GM18526 (cell line): ENCODE results near the gene TMEM169.

ENCODE experiments used
- POLR2A ChIP-seq: IDR thresholded peaks from 3 replicates; pipeline ENCODE4 v1.6.1; 2011; ENCODE audit not compliant: insufficient read length; ENCODE audit errors: extremely low read depth

Gene TMEM169, protein sequence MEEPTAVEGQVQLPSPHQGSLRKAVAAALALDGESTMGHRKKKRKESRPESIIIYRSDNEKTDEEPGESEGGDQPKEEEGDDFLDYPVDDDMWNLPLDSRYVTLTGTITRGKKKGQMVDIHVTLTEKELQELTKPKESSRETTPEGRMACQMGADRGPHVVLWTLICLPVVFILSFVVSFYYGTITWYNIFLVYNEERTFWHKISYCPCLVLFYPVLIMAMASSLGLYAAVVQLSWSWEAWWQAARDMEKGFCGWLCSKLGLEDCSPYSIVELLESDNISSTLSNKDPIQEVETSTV

DNA sequence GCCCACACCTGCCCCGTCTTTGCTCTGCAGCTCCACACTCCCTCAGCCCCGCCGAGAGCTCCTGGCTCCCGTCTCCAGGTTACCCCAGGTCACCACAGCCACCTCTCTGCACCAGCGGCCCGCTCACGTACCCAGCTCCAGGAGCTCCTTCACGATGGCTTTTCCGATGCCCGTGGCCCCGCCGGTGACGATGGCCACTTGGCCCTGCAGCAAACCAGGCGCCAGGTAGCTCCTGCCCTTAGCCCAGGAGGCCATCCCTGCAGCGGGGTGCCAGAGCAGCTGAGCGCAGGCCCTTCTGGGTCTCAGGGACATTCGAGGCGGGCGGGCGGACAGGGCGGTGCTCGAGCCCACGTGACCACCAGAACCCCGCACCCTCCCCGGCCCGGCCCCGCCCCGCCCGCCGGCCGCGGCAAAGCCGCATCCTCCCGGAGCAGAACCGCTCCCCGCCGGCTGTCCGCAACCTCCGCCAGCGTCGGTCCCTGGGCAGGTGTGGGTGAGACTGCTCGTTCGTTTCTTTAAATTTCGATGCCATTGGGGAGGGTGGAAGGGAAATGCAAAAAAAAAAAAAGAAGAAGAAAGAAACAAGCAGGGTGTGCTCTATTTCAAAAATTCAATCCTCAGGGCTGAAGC, at the start of gene TMEM169, which contains the start of gene PECR:
TSS of gene TMEM169 (plus strand) at position 433 of the 630 bp plus-strand sequence. CDS start 14,045 bp downstream, outside the sequence.
TSS of gene PECR (minus strand) at position 323 of the 630 bp plus-strand sequence. CDS start at position 255, 68 bp downstream.
- peak; percentile 81 for TF ChIP-seq POLR2A

DNA sequence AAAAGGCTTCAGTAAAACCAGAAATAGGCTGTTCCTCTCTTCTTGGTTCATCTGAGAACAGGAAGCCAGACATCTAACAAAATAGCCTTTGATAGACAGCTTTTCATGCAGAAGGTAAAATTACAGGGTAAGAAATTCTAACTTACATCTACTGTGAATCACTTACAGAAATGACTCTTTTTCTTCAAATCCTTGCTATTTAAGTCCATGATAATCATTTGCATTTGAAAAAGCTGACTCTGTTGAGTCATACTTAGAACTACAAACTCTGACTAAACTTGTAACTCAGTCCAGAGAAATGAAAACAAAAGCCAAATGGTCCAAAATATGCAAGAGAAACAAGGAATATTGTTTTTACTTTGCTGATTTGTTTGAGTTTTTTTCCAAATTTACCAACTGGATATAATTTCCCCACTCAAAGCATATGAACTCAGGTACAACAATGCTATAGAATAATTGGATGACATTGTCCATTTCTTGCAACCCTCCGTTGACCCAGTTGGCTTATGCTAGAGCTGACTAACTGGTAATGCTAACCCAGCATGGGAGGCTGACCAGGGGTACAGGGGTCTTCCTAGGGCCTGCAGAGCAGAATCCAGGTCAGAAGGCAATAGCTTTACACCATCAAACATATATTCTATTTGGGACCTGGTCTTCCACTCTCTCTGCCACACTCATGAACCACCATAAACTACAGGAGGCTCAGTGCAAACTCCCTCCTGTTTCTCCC, 49.6 kb upstream of the TMEM169 start:
- TF ChIP-seq POLR2A, result no peak

DNA sequence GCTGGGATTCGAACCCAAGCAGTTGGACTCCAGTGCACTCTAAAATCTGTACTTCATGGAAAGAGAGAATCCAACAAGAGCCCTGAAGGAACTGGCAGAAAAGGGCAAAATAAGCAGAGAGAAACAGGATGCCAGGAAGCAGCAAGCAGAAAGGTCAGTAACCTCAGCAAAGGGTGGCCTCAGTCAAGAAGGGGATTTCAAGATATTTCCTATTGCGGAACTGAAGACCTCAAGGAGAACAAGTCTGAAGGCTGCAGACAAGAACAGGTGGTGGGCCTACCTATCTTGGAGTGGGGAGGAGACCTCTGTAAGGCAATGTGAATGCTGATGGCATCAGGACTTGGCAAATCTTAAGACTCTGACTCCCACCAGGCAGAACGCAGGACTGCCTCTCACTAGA, 48.3 kb upstream of the TMEM169 start:
- no peak for TF ChIP-seq POLR2A

DNA sequence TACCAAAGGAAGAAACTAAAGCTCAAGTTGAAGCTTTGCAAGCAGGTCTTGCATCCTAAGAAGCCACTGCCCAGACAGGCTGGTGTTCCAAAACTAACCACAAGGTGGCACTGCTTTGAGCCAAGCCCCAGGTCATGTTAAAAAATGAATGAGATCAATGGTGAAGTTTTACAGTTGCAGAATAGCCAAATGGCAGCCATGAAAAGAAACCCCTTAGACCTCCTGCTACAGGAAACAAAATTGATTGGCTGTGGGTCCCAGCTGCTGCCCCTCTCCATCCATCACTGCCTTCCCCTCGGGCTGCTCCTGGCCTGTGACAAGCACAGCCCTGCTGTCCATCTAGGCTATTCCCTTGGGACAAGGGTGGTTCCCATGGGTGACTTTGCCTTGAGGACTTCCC, 47.7 kb upstream of the TMEM169 start:
- TF ChIP-seq POLR2A, result no peak

DNA sequence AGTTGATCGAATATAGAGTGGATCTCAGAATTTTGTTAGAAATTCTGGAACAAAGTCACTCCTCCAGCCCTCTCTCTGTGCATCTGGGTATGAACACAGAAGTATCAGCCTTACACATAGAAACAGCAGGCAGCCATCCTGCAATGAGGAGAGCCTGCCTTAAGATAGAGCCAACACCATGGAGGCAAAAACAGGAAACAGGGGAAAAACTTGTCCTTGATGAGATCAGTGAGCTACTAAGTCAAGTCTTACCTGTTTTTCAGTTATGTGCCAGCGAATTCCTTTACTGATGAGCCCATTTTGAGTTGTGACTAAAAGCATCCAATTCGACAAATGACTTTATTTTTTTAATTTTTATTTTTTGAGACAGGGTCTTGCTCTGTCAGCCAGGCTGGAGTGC, 41.8 kb upstream of the TMEM169 start:
- no peak for TF ChIP-seq POLR2A

DNA sequence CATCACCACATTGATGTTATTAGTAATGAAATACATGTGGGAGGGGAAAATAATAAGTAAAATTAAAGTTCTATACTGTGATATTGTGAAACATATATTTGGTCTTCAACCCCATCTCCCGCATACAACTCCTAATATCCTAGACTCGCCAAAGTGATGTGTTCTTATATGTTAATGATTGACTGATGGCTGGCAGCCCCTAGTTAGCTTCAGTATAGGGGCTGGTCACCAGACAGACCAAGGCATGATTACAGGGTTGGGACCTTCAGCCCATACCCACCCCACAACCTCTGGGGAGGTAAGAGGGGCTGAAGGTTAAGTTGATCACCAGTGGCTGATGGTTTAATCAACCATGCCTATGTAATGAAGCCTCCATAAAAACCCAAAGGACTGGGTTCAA, 40.3 kb upstream of the TMEM169 start:
- TF ChIP-seq POLR2A, result no peak

DNA sequence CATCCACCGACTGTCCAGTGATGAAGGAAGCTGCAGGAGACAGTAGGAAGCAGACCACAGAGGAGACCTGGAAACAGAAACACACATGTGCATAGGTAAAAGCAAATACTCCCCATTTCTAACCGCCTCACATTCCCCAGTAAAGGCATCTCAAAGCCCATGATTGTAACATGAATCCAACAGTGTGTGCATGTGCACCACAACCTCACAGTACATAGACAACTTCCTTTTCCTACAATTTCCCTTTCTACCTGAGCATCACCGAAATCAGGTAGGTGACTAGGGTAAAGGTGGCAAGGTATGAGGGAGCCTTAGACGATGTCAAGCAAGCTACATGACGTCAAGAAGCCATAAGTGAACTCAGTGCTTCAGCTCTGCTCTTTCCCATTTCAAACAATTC, 37.8 kb upstream of the TMEM169 start:
- TF ChIP-seq POLR2A, result no peak

DNA sequence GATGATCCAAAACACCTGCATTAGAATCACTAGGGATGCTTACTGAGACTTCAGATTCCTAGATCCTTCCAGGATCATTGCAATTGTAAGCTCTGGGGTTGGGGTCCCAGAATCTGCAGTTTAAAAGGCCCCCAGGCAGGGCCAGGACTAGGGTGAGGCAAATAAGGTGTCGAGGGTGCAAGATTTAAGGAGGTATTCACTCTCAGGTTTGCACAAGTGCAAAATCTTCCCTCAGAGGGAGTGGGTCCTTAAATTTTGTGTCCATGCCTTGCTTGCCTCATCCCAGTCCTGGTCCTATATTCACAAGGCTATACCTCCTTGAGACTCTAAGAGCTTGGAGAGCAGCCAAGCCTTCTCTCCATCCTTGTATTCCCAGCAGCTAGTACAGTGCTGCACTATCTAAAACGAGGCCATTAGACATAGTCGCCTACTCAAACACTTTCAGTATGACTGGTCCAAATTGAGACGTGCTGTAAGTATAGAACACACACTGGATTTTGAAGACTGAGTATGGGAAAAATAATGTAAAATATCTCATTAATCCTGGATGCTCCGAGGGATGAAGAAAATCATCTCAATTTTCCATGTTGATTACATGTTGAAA, 36.7 kb upstream of the TMEM169 start:
- TF ChIP-seq POLR2A, result no peak

DNA sequence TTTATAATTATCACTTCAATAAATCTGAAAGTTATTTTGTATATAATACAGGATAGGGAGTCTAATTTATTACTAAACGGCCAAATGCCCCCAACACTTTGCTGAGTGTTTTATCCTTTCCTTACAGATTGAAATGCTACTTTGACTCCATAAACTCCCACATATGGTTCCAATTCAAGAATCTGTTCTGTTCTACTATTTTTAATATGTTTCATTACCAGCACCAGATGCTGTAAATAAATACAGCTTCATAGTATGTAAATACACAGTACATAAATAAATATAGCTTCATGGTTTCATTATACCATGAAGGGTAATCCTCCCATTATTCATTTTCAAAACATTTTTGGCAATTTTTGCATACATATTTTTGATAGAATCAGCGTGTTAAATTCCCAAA, 34.3 kb upstream of the TMEM169 start:
- no peak for TF ChIP-seq POLR2A

DNA sequence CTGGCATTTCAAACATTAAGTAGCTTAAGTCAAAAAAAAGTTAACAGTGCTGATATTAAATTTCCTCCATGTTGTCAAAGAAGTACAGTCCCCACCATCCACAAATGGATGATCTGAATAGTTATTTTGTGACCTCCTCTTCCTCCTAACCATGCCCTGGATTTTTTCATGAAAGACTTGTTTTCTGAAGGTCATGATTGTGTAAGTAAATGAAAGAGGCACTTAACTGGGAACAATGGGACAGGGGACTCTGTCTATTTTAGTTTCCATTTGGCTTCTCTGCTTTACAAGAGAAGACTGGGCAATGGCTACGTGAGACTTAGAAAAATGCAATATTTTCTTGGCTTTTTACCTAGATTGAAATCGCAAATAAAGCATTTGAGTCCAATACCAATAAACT, 32.3 kb upstream of the TMEM169 start:
- TF ChIP-seq POLR2A, result no peak

DNA sequence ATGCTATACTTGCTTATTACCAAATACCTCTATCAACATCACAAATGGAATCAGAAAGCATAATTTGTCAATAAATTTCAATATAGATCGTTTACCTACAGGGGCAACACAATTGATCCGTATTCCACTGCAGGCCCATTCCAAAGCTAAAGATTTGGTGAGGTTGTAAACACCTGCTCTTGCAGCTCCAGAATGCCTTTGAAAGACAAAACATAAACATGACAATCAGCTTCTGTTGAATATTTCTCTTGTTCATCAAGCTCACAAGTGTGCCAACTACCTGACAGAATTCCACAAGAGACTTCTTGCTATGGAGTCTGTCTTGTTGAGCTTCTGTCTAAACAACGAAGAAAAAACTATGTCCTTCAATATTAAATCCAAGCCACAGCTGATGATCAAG, 30.4 kb upstream of the TMEM169 start:
- TF ChIP-seq POLR2A, result no peak

DNA sequence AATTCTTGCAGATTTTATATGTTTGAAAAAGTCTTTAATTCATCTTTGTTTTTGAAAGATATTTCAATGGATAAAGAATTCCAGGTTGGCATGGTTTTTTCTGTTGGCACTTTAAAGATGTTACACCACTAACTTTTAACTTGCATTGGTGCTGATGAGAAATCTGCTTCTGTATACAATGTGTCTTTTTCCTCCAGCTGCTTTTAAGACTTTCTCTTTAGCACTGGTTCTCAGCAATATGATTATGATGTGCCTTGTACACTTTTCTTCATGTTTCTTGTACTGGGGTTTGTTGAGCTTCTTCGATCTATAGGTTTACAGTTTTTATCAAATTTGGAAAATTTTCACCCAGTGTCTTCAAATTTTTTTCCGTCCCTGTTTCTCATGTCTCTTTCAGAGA, 29.3 kb upstream of the TMEM169 start:
- no peak for TF ChIP-seq POLR2A

DNA sequence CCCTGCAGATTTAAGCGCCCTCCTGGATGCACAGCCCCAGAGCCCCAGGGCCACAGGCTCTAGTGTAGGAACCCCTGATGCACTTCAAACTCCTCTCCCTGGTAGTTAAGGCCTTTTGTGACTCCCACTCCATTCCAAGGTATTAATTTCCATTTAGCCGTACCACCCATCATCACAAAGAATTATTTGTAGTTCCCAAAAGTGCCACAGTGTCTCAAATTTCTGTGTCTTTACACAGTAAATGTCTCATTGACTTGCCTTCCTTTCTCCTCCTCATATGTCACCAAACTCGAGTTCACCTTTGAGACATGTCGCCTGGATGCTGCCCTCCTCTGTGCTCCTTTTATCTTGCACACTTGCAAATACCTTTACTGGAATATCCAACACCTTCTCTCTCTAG, 26.0 kb upstream of the TMEM169 start:
- no peak for TF ChIP-seq POLR2A

DNA sequence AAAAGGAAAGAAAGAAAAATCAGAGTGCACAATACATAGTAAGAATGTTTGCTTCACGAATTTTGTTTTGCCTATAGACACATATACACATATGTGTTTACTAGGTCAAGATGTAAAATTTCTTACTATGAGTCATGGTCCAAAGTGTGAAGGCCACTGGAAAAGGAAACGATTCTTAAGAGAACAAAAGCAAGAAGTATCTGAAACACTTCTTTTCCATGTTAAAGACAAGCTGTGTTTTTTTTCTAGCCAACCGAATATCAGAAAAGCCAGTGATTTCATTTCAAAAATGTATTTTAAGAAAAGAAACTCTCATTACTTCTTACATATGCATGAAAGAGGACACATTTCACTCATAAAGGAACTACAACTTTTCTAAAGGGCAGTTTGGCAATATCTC, 25.0 kb upstream of the TMEM169 start:
- no peak for TF ChIP-seq POLR2A

DNA sequence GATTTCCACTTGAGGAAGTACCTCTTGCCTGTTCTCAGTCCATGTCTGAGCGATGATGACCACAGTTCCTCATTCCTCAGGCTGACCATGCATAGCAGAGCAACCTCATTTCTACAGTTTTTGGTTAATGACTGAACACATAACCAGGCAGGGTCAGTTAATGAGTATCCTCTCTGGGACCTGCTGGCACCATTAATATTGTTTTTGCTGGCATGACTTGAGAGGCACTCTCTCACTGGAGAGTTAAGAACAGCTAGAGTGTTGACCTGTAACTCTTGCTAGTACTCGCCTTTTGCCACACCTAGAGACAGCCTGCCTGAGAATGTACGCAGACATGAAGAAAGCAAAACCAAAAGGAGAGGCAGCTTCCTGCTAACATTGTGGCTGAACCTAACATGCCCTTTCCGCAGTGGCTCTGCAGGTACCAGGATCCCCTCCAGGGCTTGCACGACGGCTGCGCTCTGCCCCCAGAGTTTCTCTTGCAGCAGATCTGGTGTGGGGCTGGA, 24.0 kb upstream of the TMEM169 start:
- TF ChIP-seq POLR2A, result peak; percentile 47

DNA sequence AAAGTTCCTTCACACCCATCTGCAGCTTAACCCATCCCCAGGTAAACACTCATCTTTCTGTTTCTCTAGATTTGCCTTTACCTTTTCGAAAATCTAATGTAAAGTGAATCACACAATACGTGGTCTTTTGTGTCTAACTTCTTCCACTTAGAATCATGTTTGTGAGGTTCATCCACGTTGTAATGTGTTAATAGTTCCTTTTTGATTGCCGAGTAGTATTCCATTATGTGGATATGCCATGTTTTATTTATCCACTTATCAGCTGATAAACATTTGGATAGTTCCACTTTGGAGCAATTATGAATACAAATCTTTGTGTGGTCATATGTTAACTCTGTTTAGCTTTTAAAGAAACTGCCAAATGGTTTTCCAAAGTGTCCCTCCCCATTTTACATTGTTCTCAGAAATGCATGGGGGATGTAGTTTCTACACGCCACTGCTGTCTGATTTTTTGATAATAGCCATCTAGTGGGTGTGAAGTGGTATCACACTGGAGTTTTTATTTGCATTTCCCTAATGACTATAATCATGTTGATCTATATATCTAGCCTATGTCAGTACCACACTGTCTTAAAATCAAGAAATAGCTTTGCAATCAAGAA, 22.4 kb upstream of the TMEM169 start:
- no peak for TF ChIP-seq POLR2A
